ENCODE results near the gene LEFTY1.

Gene LEFTY1

GRCh38 chr1:225876900-225877510 is 11.9 kb downstream of the LEFTY1 start:
- no peak overlapping the region for H3K4me3 ChIP-seq (ENCODE audit: low read depth, low read length)
- TF ChIP-seq CTCF (IDR thresholded peaks at IDR 0.05; ENCODE audit: borderline replicate concordance, insufficient read depth, low read depth, low read length) = no peak

- no peak overlapping the region for H3K4me3 ChIP-seq (ENCODE audit: low read depth, low read length)
- no peak for TF ChIP-seq CTCF (IDR thresholded peaks at IDR 0.05; ENCODE audit: borderline replicate concordance, insufficient read depth, low read depth, low read length)
Measured at GRCh38 chr1:225875044-225875815, 13.7 kb downstream of the LEFTY1 start.

GRCh38 chr1:225874431-225874830 is 14.5 kb downstream of the LEFTY1 start:
- TF ChIP-seq CTCF (IDR thresholded peaks at IDR 0.05; ENCODE audit: borderline replicate concordance, insufficient read depth, low read depth, low read length) = no peak

GRCh38 chr1:225873281-225873850 is 15.6 kb downstream of the LEFTY1 start:
- H3K4me3 ChIP-seq (ENCODE audit: low read depth, low read length) = no peak overlapping the region
- TF ChIP-seq CTCF (IDR thresholded peaks at IDR 0.05; ENCODE audit: borderline replicate concordance, insufficient read depth, low read depth, low read length) = no peak

More at GRCh38 chr1:225874431-225874830, 14.5 kb downstream of the LEFTY1 start:
- no peak overlapping the region for H3K4me3 ChIP-seq (ENCODE audit: low read depth, low read length)

GRCh38 chr1:225872075-225872430 is 16.9 kb downstream of the LEFTY1 start:
- TF ChIP-seq CTCF (IDR thresholded peaks at IDR 0.05; ENCODE audit: borderline replicate concordance, insufficient read depth, low read depth, low read length) = no peak
- no peak overlapping the region for H3K4me3 ChIP-seq (ENCODE audit: low read depth, low read length)

- H3K4me3 ChIP-seq (ENCODE audit: low read depth, low read length) = no peak overlapping the region
- no peak for TF ChIP-seq CTCF (IDR thresholded peaks at IDR 0.05; ENCODE audit: borderline replicate concordance, insufficient read depth, low read depth, low read length)
Measured at GRCh38 chr1:225871359-225872074, 17.4 kb downstream of the LEFTY1 start.
